HG02610 (cell line): ENCODE results near the gene RASAL3.
"Not testable (repeated sequence)": the region's sequence is repeated elsewhere in the genome, so short reads cannot be mapped to it uniquely, and the experiment has no call there.

ENCODE experiments used
- ATAC-seq: cut with Tn5 transposase; IDR thresholded peaks from one replicate; pipeline ENCODE4 v1.9.1; 2021; ENCODE audit warnings: mild to moderate bottlenecking, moderate library complexity; ENCODE audit not compliant: unreplicated experiment

Gene RASAL3

DNA sequence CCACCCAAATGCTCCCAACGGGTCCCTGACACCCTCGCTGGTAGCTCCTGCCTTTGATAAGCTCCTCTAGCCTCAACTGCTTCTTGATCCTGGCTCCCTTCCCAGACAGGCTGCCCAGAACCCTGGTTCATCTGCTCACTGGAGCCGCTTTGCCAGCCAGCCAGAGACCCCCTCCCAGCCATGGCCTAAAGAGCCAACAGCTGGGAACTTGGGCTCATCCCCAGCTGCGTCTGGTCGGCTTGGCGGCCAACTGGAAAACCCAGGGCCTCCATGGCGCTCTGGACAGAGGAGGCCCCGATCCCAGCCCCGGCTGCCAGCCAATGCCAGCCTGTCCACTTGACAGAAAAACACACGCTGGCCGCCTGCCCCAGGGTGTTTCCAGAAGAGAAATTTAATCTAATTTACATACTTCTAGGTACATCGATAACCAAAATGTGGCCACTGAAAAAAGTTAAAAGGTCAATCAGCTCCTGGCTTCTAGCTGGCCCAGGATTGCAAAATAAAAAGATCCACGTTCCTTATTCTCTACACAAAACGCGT, 42.6 kb downstream of the RASAL3 start:
- ATAC-seq = no peak

DNA sequence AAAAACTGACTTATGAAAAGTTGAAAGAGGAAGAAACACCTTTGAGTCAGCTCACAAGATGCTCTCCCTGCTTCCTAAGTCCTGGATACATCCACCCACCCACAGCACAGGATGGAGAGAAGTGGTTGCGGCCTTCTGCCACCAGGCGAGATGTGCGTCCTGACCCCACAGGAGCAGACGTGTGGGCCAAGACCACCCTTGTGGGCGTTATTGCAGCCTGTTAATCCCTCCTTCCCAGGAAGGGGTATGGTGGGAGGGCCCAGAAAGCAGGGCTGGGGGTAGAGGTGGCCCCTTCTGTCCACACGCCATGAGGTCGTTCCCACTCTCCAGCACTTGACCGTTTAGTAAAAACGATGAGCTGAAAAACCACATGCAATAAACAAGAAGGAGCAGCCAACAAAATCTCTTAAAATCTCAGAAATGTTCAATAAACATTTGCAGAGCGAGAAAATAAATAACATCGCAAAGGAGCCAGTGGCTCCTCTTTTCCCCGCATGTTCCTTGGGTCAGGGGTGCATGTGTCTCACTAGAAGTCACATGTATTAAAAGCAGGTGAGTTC, 43.1 kb downstream of the RASAL3 start:
- no peak for ATAC-seq

DNA sequence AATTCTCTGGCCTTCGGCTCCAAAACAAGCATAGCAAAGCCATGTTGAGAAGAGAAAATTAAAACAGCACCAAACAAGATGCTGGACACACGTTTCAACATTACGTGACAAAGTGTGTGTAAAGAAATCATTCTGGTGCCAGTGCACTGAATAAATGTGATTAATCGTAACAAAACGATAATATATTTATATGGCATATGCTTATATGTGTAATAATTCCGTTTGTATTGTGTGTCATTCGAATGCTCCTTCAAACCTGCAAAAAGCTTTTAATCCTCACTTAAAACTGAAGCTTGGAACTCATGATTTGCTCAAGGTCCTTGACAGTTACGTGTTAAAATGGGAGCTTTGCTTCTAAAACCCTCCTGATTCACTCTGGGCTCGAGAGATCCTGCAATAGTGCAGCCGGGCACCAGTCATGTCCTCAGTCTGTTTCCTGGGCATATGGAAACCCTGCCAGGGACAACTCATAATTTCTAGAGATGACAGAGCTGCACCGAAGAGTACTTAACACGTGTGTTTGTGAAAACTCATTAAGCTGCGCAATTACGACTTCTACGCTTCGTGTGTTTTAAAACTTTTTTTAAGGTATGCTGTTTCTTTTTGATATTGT, 44.8 kb downstream of the RASAL3 start:
- no peak for ATAC-seq

DNA sequence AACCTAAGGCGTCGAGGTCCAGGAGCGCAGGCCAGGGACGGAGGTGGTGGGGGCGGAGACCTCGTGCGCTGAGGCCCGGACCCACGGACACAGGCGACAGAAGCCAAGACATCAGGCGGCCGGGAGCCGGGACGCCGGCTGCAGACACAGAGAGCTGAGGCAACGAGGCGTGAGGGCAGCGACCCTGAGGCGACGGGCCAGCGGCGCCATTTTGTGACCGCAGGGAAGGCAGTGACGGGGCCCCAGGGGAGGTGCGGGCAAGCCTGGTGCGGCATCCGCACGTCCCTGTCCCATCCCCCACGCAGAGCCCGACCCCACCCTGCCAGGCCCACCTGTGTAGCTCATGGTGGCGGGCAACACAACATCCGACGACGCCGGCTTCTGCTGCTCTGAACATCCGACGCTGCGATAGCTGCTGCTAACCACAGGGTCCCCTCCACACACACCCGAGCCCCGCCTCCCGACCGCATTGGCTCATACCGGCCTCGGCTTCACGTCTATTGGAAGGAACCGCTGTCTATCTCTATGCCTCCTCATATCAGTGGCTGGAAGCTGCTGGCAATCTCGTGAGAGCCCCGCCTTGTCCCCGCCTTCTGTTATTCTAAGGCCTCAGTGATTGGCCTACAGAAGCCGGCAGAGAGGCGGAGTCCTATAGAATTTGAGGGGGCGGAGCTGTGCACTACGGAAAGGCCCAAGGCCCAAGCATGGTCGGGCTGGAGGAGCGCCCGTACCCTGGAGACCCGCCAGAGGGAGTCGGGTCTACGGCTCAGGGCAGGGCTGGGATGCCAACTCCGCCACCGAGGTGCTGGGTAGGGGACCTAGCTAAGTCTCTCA, 45.5 kb downstream of the RASAL3 start, which contains the start of gene AKAP8L:
TSS of gene AKAP8L (minus strand) at position 410 of the 834 bp plus-strand sequence. CDS start at position 345, 65 bp downstream.
- ATAC-seq = peak; percentile 96

DNA sequence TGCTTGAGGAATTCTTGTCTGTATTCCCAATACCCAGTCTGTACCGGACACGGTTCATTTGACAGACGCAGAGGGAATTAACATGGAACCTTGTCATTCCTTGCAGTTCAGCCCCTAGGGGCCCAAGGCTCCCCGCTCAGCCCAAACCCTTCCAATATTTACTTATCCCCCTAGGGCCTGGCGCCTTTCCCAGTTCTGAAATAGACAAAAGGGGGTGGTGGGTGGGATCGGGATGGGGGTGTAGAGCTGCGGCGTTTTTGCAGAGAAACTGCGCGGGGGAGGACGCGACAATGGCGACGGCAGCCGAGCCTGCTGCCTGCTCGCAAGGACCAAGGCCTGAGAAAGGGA, 46.1 kb downstream of the RASAL3 start:
- ATAC-seq = no peak

DNA sequence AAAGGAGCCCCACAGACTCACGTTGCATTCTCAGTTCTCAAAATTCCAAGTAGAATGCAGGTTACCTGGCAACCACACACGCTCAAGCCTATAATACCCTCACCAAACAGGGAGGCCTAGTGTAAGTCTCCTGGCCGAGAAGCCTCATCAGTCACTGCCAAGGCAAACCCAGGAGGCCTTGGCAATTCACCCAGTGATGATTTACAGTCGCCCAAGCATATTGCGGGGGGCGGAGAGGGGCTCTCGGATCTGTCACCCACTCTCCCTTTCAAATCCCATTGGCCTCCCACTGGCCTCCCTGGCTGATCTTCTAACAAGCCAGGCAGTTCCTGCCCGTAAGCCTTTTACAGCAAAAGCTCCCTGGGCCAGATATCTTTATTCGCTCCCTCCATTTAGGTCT, 46.6 kb downstream of the RASAL3 start:
- ATAC-seq = no peak

DNA sequence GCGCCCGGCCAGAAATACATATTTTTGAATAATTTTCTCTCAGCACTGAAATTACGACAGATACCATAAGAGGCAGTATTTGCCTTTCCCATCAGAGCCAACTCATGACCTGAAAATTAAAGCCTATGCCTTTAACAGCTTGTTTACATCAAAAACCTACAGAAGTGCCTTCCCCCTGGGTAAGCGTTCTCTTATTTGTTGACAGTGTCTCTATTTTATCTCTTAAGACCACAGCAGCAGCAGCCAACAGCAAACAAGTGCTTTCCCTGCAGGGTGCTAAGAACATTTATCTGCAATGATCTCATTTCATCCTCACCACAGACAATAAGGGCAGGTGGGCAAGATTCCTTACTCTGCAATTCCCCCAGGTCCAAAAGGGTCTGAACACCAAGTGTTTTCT, 51.5 kb downstream of the RASAL3 start:
- no peak for ATAC-seq

DNA sequence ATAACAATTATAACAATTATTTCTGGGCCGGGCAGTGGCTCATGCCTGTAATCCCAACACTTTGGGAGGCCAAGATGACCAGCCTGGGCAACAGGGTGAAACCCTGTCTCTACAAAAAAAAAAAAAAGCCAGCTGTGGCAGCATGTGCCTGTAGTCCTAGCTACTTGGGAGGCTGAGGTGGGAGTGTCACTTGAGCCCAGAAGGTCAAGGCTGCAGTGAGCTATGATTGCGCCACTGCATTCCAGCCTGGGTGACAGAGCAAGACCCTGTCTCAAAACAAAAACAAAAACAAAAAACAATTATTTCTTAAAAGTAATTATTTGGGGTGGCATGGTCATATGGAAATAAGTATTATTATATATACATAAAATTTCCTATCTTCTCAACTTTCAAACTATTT, 53.0 kb downstream of the RASAL3 start:
- ATAC-seq = not testable (repeated sequence)

DNA sequence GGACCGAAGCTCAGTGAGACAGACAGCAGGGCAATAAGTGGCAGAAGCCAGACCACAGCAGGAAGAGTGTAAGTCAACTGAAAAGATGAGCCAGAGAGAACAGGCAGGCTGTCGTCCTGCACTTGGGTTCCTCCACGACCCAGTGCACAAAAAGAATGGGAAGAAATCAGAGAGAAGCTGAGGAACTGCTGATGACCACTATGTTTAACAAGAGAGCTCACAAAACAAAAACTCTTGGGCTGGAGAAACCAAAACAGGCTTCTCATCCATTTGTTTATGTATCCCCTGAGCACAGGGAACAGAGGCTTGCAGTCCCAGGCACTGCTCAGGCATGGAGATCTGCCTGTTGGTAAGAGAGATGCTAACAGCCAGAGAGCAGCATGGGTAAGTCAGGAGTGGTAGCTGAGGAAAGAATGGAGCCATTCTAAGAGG, 59.5 kb downstream of the RASAL3 start:
- no peak for ATAC-seq

DNA sequence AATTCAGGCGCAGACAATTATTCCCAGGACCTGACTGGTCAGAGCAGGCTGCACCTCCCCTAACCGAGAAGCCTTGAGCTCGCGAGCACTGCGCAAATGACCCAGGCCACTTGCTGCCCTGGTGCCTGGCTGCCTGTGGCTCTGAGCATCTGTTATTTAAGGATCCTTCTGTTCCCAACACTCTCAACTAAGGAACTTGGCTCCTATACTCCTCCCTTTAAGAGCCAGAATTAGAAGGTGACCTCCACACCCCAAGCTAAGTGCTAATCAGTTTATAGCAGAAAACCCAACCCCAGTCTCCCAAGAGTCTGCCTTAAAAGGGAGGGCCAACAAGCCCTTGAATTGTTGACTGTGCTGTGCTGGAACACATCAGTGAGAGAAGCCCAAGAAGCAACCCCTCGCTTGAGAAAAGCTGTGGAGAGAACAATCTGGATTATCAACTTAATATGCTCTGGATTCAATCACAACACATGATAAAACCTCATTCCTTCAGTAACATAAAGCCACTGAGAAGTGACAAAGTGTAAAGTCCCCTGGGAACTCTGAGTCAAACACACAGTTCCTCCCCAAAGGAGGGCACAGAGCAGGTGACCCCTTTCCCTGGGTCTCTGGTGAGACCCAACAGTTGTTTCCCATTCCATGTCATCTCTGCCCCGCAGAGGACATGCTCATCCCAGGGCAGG, 60.1 kb downstream of the RASAL3 start:
- no peak for ATAC-seq

DNA sequence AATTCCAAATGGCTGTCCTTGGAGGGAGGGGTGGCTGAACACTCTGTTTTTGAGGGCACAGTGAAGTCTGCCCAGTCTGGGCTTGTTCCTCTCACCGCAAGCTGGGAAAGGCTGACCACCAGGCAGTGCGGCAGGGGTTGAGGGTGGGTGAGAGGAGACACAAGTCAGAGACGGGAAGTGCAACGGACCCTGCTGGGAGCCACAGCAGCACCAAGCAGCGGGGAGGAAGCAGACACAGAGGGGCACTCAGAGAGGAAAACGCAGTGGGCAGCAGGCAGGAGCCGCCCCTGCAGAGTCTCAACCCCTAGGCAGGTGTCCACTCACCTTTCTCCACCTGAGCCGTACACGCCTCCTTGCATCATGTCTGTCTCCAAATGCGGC, 61.2 kb downstream of the RASAL3 start:
- no peak for ATAC-seq

DNA sequence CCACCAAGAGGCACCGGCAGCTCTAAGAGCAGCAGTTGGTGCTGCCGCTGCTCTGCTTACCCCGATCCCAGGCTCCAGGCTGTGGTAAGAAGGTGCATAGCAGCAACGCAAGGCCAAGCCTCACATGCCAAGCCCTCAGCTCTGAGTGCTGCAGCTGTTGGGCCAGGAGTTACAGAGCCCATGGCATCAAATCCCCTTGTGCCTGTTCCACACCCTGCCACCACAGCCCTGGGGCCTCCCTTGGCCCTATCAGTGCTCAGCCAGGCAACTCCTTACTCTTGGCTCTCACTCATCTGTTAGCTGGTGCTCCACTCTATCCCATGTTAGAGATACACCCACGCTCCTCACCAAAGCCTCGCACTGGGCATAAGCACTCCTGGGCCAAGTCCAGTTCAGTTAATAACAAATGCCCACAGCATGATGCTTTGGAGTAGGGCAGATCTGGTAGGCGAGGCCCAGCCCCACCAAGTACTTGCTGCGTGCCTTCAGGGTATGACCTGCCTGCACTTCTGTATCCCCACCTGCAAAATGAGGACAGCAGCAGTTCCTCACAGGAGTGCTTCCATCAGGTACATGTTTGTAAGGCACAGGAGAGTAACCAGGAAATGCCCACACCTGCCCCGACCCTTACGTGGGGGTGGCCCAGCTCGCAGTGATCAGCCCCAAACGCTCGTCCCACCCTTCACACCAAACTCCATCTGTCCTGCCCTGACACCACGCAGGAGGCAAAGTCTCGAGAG, 61.8 kb downstream of the RASAL3 start:
- ATAC-seq = no peak
